HG03520 (cell line): ENCODE results near the gene EPM2AIP1.
"Not testable (repeated sequence)": the region's sequence is repeated elsewhere in the genome, so short reads cannot be mapped to it uniquely, and the experiment has no call there.

Experiments
- ATAC-seq: cut with Tn5 transposase; IDR thresholded peaks from one replicate; pipeline ENCODE4 v1.9.1; 2021; ENCODE audit warnings: mild to moderate bottlenecking, moderate library complexity; ENCODE audit not compliant: unreplicated experiment

The EPM2AIP1 gene

DNA sequence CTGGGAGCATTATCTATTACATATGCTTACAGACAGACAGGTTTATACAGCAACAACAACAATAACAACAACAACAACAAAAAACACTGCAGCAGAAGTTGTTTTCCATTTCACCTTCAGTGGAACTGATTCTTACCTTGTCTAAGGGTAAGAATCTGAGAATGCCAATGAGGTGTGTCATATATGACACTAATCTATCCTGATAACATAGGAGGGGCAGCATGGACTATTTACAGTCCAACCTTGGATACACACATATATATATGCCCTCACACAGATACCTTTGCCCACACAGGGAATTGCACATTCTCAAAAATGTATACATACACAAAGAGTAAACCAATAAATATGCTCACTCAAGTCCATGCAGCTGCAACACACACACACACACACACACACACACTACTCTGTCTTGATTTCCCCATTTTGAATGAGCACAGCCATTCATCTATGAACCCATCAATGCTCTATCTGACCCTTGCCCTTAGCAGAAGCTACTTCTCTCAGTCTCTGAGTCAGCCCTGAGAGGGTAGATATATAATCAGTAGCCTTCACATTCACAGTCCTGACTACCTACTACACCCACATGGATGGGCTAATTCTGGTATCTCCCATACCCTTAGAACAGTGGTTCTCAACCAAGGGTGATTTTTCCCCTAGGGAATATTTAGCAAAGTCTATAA is 38.3 kb downstream of the EPM2AIP1 start:
- no peak for ATAC-seq

DNA sequence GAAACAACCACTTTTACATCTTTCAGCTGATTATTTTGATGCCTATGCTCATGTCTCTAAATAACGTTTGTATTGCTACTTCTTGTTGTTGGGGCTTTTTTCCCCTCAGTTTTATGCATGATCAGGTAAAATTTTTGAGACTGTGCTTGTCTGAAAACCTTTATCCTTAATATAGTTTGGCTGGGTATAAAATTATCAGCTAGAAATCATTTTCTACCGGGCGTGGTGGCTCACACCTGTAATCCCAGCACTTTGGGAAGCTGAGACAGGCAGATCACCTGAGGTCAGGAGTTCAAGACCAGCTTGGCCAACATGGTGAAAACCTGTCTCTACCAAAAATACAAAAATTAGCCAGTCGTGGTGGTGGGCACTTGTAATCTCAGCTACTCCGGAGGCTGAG is 45.1 kb downstream of the EPM2AIP1 start:
- ATAC-seq = not testable (repeated sequence)

- no peak for ATAC-seq
Measured at GRCh38 chr3:36945333-36945980, 47.5 kb downstream of the EPM2AIP1 start.

GRCh38 chr3:36944641-36945270 is 48.2 kb downstream of the EPM2AIP1 start, which contains the start of gene TRANK1:
Gene TRANK1, minus strand, starts transcription at chr3:36945054. Its CDS starts 245 bp downstream, at chr3:36944809.
- peak; percentile 53 for ATAC-seq

DNA sequence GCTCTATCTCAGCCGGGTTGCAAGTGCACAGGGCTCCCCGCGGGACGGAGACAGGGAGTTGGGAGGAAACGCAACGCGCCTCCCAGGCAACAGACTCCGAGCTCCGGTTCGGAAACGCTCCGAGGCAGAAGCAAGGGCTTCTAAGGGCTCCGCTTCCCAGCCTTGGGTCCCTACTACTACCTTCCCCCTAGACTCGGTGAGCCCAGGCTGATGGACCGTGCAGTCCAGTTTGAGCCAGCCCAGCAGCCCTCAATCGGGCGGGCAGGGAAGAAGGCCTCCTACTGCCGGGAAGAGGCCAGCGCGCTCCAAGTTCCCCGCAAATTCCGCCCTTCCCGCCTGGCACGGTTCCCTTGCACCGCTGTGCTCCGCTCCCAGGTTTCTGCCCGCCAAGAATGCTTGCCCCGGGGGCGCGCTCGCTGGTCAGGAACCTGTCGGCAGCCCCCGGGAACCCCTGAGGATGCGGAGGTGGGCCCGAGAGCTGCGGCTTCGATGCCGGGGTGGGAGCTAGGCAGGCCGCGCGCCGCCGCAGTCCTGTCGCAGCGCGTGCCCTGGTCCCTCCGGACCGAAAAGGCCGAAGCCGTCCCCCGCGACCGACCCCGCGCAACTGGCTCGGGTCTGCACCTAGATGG is 48.8 kb downstream of the EPM2AIP1 start:
- ATAC-seq = peak; percentile 39

DNA sequence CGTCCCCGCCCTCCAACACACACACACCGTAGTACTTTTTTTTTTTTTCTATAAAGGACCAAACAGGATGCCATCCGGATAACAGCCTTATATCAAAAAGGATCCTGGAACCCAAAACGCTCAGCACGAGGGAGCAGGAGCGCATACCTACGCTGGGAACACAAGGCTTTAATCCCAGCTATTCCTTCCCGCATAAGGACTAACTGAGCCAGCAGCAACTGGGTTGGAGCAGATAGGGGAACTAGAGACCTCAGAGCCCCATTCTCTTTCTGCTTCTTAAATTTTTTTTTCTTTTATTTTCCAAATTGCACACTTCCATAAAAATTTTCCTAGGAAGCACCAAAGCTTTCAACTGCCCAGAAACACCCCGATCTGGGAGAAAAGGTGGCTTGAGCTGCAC is 49.3 kb downstream of the EPM2AIP1 start:
- no peak for ATAC-seq

GRCh38 chr3:36942638-36943248 is 50.2 kb downstream of the EPM2AIP1 start:
- ATAC-seq = no peak

DNA sequence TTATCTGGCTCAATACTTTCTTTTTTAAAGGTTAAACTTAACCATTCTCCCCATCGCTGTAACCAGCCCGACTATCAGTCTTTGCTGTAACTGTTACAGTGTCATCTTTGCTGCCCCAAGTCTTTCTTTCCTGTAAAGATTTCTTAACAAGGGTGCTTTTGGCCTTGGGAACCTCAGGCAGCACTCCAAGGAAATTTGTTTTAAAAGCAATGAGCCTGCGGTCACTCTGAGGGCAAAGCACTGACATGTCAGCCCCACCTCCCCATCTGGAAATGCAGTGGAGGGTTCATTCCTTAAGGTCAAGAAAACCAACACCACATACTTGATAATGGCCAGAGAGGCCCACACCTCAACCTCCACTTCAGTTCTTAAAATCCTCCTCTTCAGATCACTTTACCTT is 51.3 kb downstream of the EPM2AIP1 start:
- ATAC-seq = no peak

- ATAC-seq = no peak
Measured at GRCh38 chr3:36941162-36941561, 51.8 kb downstream of the EPM2AIP1 start.

- ATAC-seq = no peak
Measured at GRCh38 chr3:36937492-36937891, 55.4 kb downstream of the EPM2AIP1 start.
